ENCODE measurements around the gene FSD1.

The FSD1 gene

GRCh38 chr19:4367781-4368127 is 63.4 kb downstream of the FSD1 start:
- Mint-ChIP-seq H3K36me3 (ENCODE audit: low read depth) (peaks cover 10% of the 10 kb centered on the region), H3K9me3 (no peaks in the 10 kb centered on the region), H3K4me1 (ENCODE audit: low read depth) (peaks cover 51% of the 10 kb centered on the region), H3K27ac (no peak overlapping the region), H3K4me3 (no peak overlapping the region), H3K27me3 (no peaks in the 10 kb centered on the region)

GRCh38 chr19:4368128-4368820 is 63.9 kb downstream of the FSD1 start:
- H3K27ac Mint-ChIP-seq, result peak overlapping the region; percentile 90
- H3K4me1 Mint-ChIP-seq (ENCODE audit: low read depth), result peaks cover 53% of the 10 kb centered on the region
- H3K36me3 Mint-ChIP-seq (ENCODE audit: low read depth), result peaks cover 10% of the 10 kb centered on the region
- H3K4me3 Mint-ChIP-seq, result peak overlapping the region; percentile 73
- H3K9me3 Mint-ChIP-seq, result no peaks in the 10 kb centered on the region
- H3K27me3 Mint-ChIP-seq, result no peaks in the 10 kb centered on the region

- peaks cover 59% of the 10 kb centered on the region for H3K4me1 Mint-ChIP-seq (ENCODE audit: low read depth)
- no peaks in the 10 kb centered on the region for H3K9me3 Mint-ChIP-seq
- peak overlapping the region; percentile 91 for H3K27ac Mint-ChIP-seq
- peaks cover 5% of the 10 kb centered on the region for H3K36me3 Mint-ChIP-seq (ENCODE audit: low read depth)
- peak overlapping the region; percentile 73 for H3K4me3 Mint-ChIP-seq
- no peaks in the 10 kb centered on the region for H3K27me3 Mint-ChIP-seq
Measured at GRCh38 chr19:4369109-4369887, 64.9 kb downstream of the FSD1 start.

GRCh38 chr19:4369888-4370260 is 65.5 kb downstream of the FSD1 start:
- no peaks in the 10 kb centered on the region for H3K9me3 Mint-ChIP-seq
- H3K4me1 Mint-ChIP-seq (ENCODE audit: low read depth), result peaks cover 63% of the 10 kb centered on the region
- no peaks in the 10 kb centered on the region for H3K27me3 Mint-ChIP-seq
- H3K36me3 Mint-ChIP-seq (ENCODE audit: low read depth), result peaks cover 5% of the 10 kb centered on the region
- H3K4me3 Mint-ChIP-seq, result peak overlapping the region; percentile 68
- H3K27ac Mint-ChIP-seq, result peak overlapping the region; percentile 91

- Mint-ChIP-seq H3K27me3 (no peaks in the 10 kb centered on the region), H3K9me3 (no peaks in the 10 kb centered on the region), H3K27ac (peak overlapping the region; percentile 61), H3K36me3 (ENCODE audit: low read depth) (peaks cover 5% of the 10 kb centered on the region), H3K4me3 (peak overlapping the region; percentile 68), H3K4me1 (ENCODE audit: low read depth) (peaks cover 69% of the 10 kb centered on the region)
Measured at GRCh38 chr19:4370418-4371041, 66.1 kb downstream of the FSD1 start.

GRCh38 chr19:4371247-4372164 is 67.1 kb downstream of the FSD1 start:
- peaks cover 79% of the 10 kb centered on the region for H3K4me1 Mint-ChIP-seq (ENCODE audit: low read depth)
- H3K27ac Mint-ChIP-seq, result peak overlapping the region; percentile 61
- H3K4me3 Mint-ChIP-seq, result peak overlapping the region; percentile 68
- H3K27me3 Mint-ChIP-seq, result no peaks in the 10 kb centered on the region
- peaks cover 5% of the 10 kb centered on the region for H3K36me3 Mint-ChIP-seq (ENCODE audit: low read depth)
- H3K9me3 Mint-ChIP-seq, result no peaks in the 10 kb centered on the region

GRCh38 chr19:4372165-4373012 is 68.0 kb downstream of the FSD1 start:
- H3K27ac Mint-ChIP-seq, result no peak overlapping the region
- no peaks in the 10 kb centered on the region for H3K9me3 Mint-ChIP-seq
- peaks cover 85% of the 10 kb centered on the region for H3K4me1 Mint-ChIP-seq (ENCODE audit: low read depth)
- peaks cover 5% of the 10 kb centered on the region for H3K36me3 Mint-ChIP-seq (ENCODE audit: low read depth)
- H3K27me3 Mint-ChIP-seq, result no peaks in the 10 kb centered on the region
- no peak overlapping the region for H3K4me3 Mint-ChIP-seq

- Mint-ChIP-seq H3K27ac (no peak overlapping the region), H3K36me3 (ENCODE audit: low read depth) (peaks cover 5% of the 10 kb centered on the region), H3K27me3 (no peaks in the 10 kb centered on the region), H3K9me3 (no peaks in the 10 kb centered on the region), H3K4me1 (ENCODE audit: low read depth) (peaks cover 81% of the 10 kb centered on the region), H3K4me3 (no peak overlapping the region)
Measured at GRCh38 chr19:4373013-4373367, 68.6 kb downstream of the FSD1 start.

All from stimulated activated naive CD8-positive, alpha-beta T cell treated with anti-CD3 and anti-CD28 coated beads, Interleukin-15, Interleukin-2, amounts not matched to agents 100 ng/mL and 50 ng/mL, for 24 hours (primary cell).